Nephron progenitor cell (in vitro differentiated cells): Measurements from ENCODE around the gene DENND1B.
"Not testable (repeated sequence)": the region's sequence is repeated elsewhere in the genome, so short reads cannot be mapped to it uniquely, and the experiment has no call there.

Experiments
- DNase-seq: peaks from one replicate; pipeline ENCODE4 v3.0.0; 2021
- H3K27ac Mint-ChIP-seq: 2 replicates; pipeline ENCODE4 v1.8.0; 2021; ENCODE audit warnings: mild to moderate bottlenecking, moderate library complexity, mixed read lengths
- H3K27me3 Mint-ChIP-seq: 2 replicates; pipeline ENCODE4 v1.8.0; 2021; ENCODE audit warnings: mild to moderate bottlenecking, low read depth, mixed read lengths; ENCODE audit not compliant: poor library complexity
- H3K36me3 Mint-ChIP-seq: 2 replicates; pipeline ENCODE4 v1.8.0; 2021; ENCODE audit warnings: low read depth, mixed read lengths
- H3K4me1 Mint-ChIP-seq: 2 replicates; pipeline ENCODE4 v1.8.0; 2021; ENCODE audit warnings: mixed read lengths
- H3K4me3 Mint-ChIP-seq: 2 replicates; pipeline ENCODE4 v1.8.0; 2021; ENCODE audit warnings: mild to moderate bottlenecking, moderate library complexity, mixed read lengths
- H3K9me3 Mint-ChIP-seq: 2 replicates; pipeline ENCODE4 v1.8.0; 2021; ENCODE audit warnings: mild to moderate bottlenecking, moderate library complexity, mixed read lengths
- TF ChIP-seq, protein P1 (sequence below): fragments of 200-600 bp; sonication (generic); IDR thresholded peaks from 2 replicates; pipeline ENCODE4 v1.5.0; 2021; ENCODE audit warnings: antibody characterized with exemption

The DENND1B gene

DNA sequence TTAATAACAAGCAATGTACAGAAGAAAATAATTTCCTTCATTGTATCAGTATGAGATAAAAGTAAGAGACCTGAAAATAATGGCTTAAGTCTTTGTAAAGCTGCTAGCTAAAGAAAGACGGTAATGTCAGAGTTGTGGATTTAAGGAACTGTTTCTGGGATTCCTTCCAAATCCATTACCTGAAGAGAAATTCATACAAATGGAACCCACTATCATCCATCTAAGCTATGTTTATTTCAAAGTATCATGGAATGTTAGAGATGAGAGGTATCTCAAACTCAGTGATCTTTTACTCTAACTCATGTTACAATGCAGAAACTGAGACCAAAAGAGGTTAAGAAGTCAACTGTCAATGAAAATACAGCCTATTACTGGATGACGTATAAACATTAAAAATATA lies 197.7 kb downstream of the DENND1B start:
- Mint-ChIP-seq H3K4me1 (no peaks in the 10 kb centered on the region), H3K27ac (no peak overlapping the region), H3K36me3 (peaks cover 12% of the 10 kb centered on the region), H3K4me3 (no peak overlapping the region), H3K9me3 (peaks cover 16% of the 10 kb centered on the region), H3K27me3 (no peaks in the 10 kb centered on the region)
- TF ChIP-seq, protein P1, sequence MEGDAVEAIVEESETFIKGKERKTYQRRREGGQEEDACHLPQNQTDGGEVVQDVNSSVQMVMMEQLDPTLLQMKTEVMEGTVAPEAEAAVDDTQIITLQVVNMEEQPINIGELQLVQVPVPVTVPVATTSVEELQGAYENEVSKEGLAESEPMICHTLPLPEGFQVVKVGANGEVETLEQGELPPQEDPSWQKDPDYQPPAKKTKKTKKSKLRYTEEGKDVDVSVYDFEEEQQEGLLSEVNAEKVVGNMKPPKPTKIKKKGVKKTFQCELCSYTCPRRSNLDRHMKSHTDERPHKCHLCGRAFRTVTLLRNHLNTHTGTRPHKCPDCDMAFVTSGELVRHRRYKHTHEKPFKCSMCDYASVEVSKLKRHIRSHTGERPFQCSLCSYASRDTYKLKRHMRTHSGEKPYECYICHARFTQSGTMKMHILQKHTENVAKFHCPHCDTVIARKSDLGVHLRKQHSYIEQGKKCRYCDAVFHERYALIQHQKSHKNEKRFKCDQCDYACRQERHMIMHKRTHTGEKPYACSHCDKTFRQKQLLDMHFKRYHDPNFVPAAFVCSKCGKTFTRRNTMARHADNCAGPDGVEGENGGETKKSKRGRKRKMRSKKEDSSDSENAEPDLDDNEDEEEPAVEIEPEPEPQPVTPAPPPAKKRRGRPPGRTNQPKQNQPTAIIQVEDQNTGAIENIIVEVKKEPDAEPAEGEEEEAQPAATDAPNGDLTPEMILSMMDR: no peak
- DNase-seq: no peak

DNA sequence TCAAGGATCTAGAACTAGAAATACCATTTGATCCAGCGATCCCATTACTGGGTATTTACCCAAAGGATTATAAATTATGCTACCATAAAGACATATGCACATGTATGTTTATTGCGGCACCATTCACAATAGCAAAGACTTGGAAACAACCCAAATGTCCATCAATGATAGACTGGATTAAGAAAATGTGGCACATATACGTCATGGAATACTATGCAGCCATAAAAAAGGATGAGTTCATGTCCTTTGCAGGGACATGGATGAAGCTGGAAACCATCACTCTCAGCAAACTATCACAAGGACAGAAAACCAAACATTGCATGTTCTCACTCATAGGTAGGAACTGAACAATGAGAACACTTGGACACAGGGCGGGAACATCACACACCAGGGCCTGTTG lies 199.7 kb downstream of the DENND1B start:
- not testable (repeated sequence) for H3K27me3 Mint-ChIP-seq, H3K4me3 Mint-ChIP-seq, DNase-seq, H3K4me1 Mint-ChIP-seq, H3K27ac Mint-ChIP-seq
- H3K9me3 Mint-ChIP-seq: peaks cover 16% of the 10 kb centered on the region
- H3K36me3 Mint-ChIP-seq: peaks cover 12% of the 10 kb centered on the region

DNA sequence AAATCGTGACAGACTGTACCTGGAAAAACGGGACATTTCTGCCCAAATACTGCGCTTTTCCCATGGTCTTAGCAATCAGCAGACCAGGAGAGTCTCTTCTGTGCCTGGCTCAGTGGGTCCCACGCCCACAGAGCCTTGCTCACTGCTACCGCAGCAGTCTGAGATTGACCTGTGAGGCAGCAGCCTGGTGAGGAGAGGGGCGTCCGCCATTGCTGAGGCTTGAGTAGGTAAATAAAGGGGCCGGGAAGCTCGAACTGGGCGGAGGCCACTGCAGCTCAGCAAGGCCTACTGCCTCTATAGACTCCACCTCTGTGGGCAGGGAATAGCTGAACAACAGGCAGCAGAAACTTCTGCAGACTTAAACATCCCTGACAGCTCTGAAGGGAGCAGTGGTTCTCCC lies 203.1 kb downstream of the DENND1B start:
- Mint-ChIP-seq H3K4me1 (no peaks in the 10 kb centered on the region), H3K27me3 (no peaks in the 10 kb centered on the region), H3K27ac (no peak overlapping the region), H3K36me3 (peaks cover 24% of the 10 kb centered on the region), H3K4me3 (no peak overlapping the region), H3K9me3 (peaks cover 31% of the 10 kb centered on the region)
- DNase-seq: no peak
- TF ChIP-seq, protein P1: no peak

DNA sequence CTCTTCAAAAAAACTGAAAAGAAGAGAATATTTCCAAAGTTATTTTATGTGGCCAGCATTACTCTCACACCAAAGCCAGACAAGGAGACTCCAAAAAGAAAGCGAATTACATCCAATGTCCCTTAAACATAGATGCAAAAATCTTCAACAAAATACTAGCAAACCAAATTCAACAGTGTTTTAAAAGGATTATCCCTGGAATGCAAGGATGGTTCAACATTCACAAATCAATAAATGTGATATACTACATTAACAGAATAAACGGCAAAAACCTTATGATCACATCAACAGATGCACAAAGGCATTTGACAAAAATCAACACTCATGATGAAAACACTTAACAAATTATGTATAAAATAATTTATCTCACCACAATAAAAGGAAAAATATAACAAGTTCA lies 207.8 kb downstream of the DENND1B start:
- TF ChIP-seq, protein P1: no peak
- H3K27me3 Mint-ChIP-seq: no peaks in the 10 kb centered on the region
- no peak overlapping the region for H3K4me3 Mint-ChIP-seq
- H3K27ac Mint-ChIP-seq: no peak overlapping the region
- H3K36me3 Mint-ChIP-seq: peaks cover 23% of the 10 kb centered on the region
- H3K9me3 Mint-ChIP-seq: peaks cover 26% of the 10 kb centered on the region
- DNase-seq: no peak
- H3K4me1 Mint-ChIP-seq: no peaks in the 10 kb centered on the region

DNA sequence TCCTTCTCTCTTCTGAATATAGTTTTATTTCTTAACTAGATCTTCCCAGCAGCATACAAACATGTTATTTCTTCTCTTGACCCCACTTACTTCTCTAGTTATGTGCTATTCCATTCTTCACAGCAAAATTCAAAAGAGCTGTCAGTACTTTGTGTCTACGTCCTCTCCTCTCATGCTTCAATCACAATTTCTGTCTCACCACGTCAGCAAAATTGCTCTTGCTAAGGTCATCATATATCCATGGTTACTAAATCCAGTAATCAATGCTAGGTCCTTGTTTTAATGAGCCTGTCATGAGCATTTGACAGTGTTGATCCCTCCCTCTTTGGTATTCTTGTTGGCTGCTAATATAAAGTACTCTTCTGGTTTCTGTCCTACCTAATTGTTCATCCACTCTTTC lies 214.2 kb downstream of the DENND1B start:
- Mint-ChIP-seq H3K9me3 (no peaks in the 10 kb centered on the region), H3K27ac (no peak overlapping the region), H3K4me1 (no peaks in the 10 kb centered on the region), H3K4me3 (no peak overlapping the region), H3K36me3 (no peaks in the 10 kb centered on the region), H3K27me3 (no peaks in the 10 kb centered on the region)
- no peak for DNase-seq
- TF ChIP-seq, protein P1: no peak

DNA sequence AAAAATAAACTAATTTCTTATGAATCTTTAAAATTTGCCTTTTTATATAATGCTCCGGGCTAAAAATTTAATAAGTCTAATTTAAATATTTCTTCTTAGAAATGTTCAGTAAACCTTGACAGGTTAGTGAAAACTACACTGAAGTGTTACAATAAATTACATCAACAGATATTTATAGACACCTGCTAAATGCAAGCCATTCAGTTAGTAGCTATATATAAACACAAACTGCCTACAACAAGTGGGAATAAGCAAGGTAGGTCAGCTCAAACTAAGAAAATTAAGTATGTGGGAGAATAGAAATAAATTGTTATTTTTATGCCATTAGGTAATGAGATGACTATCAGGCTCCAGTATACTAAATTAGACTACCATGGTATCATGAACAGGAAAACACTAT lies 215.6 kb downstream of the DENND1B start:
- Mint-ChIP-seq H3K4me3 (no peak overlapping the region), H3K9me3 (no peaks in the 10 kb centered on the region), H3K27ac (no peak overlapping the region), H3K4me1 (no peaks in the 10 kb centered on the region), H3K27me3 (no peaks in the 10 kb centered on the region), H3K36me3 (no peaks in the 10 kb centered on the region)
- no peak for DNase-seq
- TF ChIP-seq, protein P1: no peak
